ENCODE results near the gene CNTNAP2. TPM values are rescaled to one million over a fixed set of nuclear protein-coding genes. Genes with fewer than 3 reads are reported as not detected.

CNTNAP2 gene
- total and polyA plus RNA-seq, 9 donors: 0.24 to 7.0 (median 1.5) TPM

- Histone ChIP-seq H3K4me3 (no peak overlapping the region), H3K27me3 (no peaks in the 10 kb centered on the region), H3K27ac (no peak overlapping the region), H3K9me3 (peaks cover 0 to 3% of the 10 kb centered on the region in 2 donors), H3K4me1 (ENCODE audit: insufficient read depth) (peaks cover 4% of the 10 kb centered on the region), H3K36me3 (no peaks in the 10 kb centered on the region)
- 89 to 93% (median 93%) methylated on average over 6 of the region's 6 CpGs for whole genome bisulfite sequencing, 3 donors
- TF ChIP-seq EP300 (IDR thresholded peaks at IDR 0.05): no peak
- no peak for TF ChIP-seq POLR2A (IDR thresholded peaks at IDR 0.05)
- TF ChIP-seq CTCF (IDR thresholded peaks at IDR 0.05): no peak
- no peak for DNase-seq
- intact Hi-C loops (cut with DNase I): no loop called here
Measured at GRCh38 chr7:148209643-148210190, 2093.1 kb downstream of the CNTNAP2 start.

GRCh38 chr7:148210804-148211325 lies 2094.3 kb downstream of the CNTNAP2 start:
- WGBS, 3 donors: 84 to 98% (median 89%) methylated on average over 3 of the region's 3 CpGs
- Histone ChIP-seq H3K36me3 (no peaks in the 10 kb centered on the region), H3K27ac (no peak overlapping the region), H3K9me3 (no peaks in the 10 kb centered on the region), H3K27me3 (no peaks in the 10 kb centered on the region), H3K4me1 (ENCODE audit: insufficient read depth) (peaks cover 4% of the 10 kb centered on the region), H3K4me3 (no peak overlapping the region)
- no peak for TF ChIP-seq POLR2A (IDR thresholded peaks at IDR 0.05)
- TF ChIP-seq CTCF (IDR thresholded peaks at IDR 0.05): no peak
- no peak for TF ChIP-seq EP300 (IDR thresholded peaks at IDR 0.05)
- DNase-seq: no peak
- intact Hi-C loops (cut with DNase I): no loop called here

GRCh38 chr7:148211740-148212151 lies 2095.1 kb downstream of the CNTNAP2 start:
- TF ChIP-seq POLR2A (IDR thresholded peaks at IDR 0.05) (no peak), EP300 (IDR thresholded peaks at IDR 0.05) (no peak), CTCF (IDR thresholded peaks at IDR 0.05) (no peak)
- intact Hi-C loops (cut with DNase I): no loop called here
- no peak for DNase-seq

DNA sequence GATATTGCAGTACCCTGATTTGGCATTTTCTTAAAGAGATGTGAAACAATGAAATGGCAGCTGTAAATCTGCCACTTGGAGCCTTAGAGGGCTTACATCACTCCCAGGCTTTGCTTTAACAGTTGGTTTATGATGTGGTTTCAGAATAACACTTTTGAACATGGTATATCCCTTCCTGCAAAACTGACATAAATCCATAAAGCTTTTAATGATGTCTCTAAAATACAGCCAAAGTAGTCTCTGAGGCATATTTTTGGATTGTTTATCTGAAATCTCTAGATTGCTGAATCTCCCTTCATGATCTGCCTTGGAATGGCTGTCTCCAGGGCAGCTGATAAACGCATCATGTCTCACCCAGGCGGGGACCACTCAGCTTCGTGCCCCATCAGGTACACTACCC lies 2096.1 kb downstream of the CNTNAP2 start:
- no peaks in the 10 kb centered on the region for H3K27me3 ChIP-seq
- WGBS, 3 donors: 87 to 96% (median 90%) methylated on average over 3 of the region's 3 CpGs
- no peak for DNase-seq
- no peak overlapping the region for H3K27ac ChIP-seq
- H3K9me3 ChIP-seq: no peaks in the 10 kb centered on the region
- no peak for TF ChIP-seq POLR2A (IDR thresholded peaks at IDR 0.05)
- no peak for TF ChIP-seq EP300 (IDR thresholded peaks at IDR 0.05)
- intact Hi-C loops (cut with DNase I): no loop called here
- H3K36me3 ChIP-seq: no peaks in the 10 kb centered on the region
- H3K4me3 ChIP-seq: no peak overlapping the region
- H3K4me1 ChIP-seq (ENCODE audit: insufficient read depth): peaks cover 4% of the 10 kb centered on the region

More at GRCh38 chr7:148211740-148212151, 2095.1 kb downstream of the CNTNAP2 start:
- Histone ChIP-seq H3K36me3 (no peaks in the 10 kb centered on the region), H3K27ac (no peak overlapping the region), H3K27me3 (no peaks in the 10 kb centered on the region), H3K9me3 (no peaks in the 10 kb centered on the region), H3K4me3 (no peak overlapping the region), H3K4me1 (ENCODE audit: insufficient read depth) (peaks cover 4% of the 10 kb centered on the region)

DNA sequence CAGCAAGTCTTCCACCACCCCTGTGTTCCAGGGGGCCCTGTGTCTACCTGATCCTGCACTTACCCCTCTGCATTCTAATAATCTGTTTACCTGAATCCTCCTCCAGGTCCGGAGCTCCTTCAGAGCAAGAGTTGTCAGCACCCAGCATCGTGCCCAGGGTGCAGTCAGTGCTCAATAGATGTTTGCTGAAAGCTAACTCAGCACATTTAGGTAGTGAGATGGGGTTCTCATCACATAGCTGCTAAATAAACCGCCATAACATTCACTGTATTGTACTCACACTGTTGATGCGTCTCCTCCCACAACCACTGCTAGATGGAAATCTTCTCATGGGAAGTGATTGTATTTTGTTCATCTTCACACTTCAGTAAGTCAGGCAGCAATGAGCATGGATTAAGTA lies 2097.5 kb downstream of the CNTNAP2 start:
- Histone ChIP-seq H3K9me3 (no peaks in the 10 kb centered on the region), H3K4me1 (ENCODE audit: insufficient read depth) (peaks cover 4% of the 10 kb centered on the region), H3K4me3 (no peak overlapping the region), H3K27ac (no peak overlapping the region), H3K27me3 (no peaks in the 10 kb centered on the region), H3K36me3 (no peaks in the 10 kb centered on the region)
- TF ChIP-seq EP300 (IDR thresholded peaks at IDR 0.05) (no peak), POLR2A (IDR thresholded peaks at IDR 0.05) (no peak), CTCF (IDR thresholded peaks at IDR 0.05) (no peak)
- intact Hi-C loops (cut with DNase I): no loop called here
- DNase-seq: no peak
- WGBS, 3 donors: 93 to 96% (median 94%) methylated on average over 4 of the region's 4 CpGs
